Measurements from ENCODE around the gene PARP11.

GRCh38 chr12:3820122-3820521 lies 53.1 kb downstream of the PARP11 start:
- TF ChIP-seq CTCF (IDR thresholded peaks at IDR 0.05; ENCODE audit: insufficient read depth, low read length) (no peak), POLR2AphosphoS5 (IDR thresholded peaks at IDR 0.05; ENCODE audit: low read depth) (no peak), REST (IDR thresholded peaks at IDR 0.05; ENCODE audit: insufficient replicate concordance, low read depth) (no peak), GABPA (IDR thresholded peaks at IDR 0.05; ENCODE audit: low read depth) (no peak)
